Progenitor cell of endocrine pancreas (in vitro differentiated cells): Measurements from ENCODE around the gene CNNM1. TPM values are rescaled to one million over a fixed set of nuclear protein-coding genes. Genes with fewer than 3 reads are reported as not detected.

ENCODE experiments used
- DNase-seq: peaks from one replicate; pipeline ENCODE4 v3.0.0; 2021; ENCODE audit warnings: low spot score; ENCODE audit not compliant: unreplicated experiment
- H3K27ac Mint-ChIP-seq: 2 replicates; pipeline ENCODE4 v1.8.0; 2021; ENCODE audit warnings: mild to moderate bottlenecking, moderate library complexity, mixed read lengths
- H3K27me3 Mint-ChIP-seq: 2 replicates; pipeline ENCODE4 v1.8.0; 2021; ENCODE audit warnings: mixed read lengths
- H3K36me3 Mint-ChIP-seq: 2 replicates; pipeline ENCODE4 v1.8.0; 2022; ENCODE audit warnings: mixed read lengths; ENCODE audit not compliant: insufficient read depth
- H3K4me1 Mint-ChIP-seq: 2 replicates; pipeline ENCODE4 v1.8.0; 2021; ENCODE audit warnings: low read depth, mixed read lengths
- H3K4me3 Mint-ChIP-seq: 2 replicates; pipeline ENCODE4 v1.8.0; 2021; ENCODE audit warnings: low read depth, mild to moderate bottlenecking, moderate library complexity, mixed read lengths
- H3K9me3 Mint-ChIP-seq: 2 replicates; pipeline ENCODE4 v1.8.0; 2021; ENCODE audit warnings: low read depth, mixed read lengths
- total RNA-seq: library from RNA; stranded (reverse); gene quantifications from 2 replicates; pipeline ENCODE4 v1.2.1, GENCODE V29; 2021
- TF ChIP-seq, protein P1 (sequence below): fragments of 200-600 bp; sonication (generic); IDR thresholded peaks from one replicate; pipeline ENCODE4 v1.5.0; 2021; ENCODE audit warnings: antibody characterized with exemption, mild to moderate bottlenecking; ENCODE audit not compliant: unreplicated experiment

Gene CNNM1
- total RNA-seq, 1 donor from 2014 or later, result 0.38 TPM

DNA sequence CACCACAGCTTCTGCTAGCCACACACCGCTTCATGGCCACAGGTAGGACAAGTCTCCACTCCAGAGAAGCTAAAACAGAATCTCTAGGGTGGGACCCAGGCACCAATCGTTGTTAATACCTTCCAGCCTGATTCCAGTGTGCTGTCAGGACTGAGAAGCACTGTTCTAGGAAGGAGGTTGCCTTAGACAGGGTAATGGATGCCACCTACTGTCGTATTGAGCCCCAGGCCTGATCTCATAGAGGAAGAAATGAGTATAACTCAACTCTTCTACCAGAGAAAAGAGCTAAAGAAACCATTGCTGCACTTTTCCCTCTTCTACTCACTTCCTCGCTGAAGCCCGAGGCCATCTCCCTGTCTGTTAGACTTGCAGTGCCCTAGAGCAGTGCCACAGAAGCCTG lies 31.8 kb downstream of the CNNM1 start:
- Mint-ChIP-seq H3K4me1 (peaks cover 11% of the 10 kb centered on the region), H3K27ac (no peak overlapping the region), H3K36me3 (no peaks in the 10 kb centered on the region), H3K9me3 (no peaks in the 10 kb centered on the region), H3K4me3 (no peak overlapping the region), H3K27me3 (peaks cover 24% of the 10 kb centered on the region)
- TF ChIP-seq, protein P1, sequence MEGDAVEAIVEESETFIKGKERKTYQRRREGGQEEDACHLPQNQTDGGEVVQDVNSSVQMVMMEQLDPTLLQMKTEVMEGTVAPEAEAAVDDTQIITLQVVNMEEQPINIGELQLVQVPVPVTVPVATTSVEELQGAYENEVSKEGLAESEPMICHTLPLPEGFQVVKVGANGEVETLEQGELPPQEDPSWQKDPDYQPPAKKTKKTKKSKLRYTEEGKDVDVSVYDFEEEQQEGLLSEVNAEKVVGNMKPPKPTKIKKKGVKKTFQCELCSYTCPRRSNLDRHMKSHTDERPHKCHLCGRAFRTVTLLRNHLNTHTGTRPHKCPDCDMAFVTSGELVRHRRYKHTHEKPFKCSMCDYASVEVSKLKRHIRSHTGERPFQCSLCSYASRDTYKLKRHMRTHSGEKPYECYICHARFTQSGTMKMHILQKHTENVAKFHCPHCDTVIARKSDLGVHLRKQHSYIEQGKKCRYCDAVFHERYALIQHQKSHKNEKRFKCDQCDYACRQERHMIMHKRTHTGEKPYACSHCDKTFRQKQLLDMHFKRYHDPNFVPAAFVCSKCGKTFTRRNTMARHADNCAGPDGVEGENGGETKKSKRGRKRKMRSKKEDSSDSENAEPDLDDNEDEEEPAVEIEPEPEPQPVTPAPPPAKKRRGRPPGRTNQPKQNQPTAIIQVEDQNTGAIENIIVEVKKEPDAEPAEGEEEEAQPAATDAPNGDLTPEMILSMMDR, result no peak
- no peak for DNase-seq

DNA sequence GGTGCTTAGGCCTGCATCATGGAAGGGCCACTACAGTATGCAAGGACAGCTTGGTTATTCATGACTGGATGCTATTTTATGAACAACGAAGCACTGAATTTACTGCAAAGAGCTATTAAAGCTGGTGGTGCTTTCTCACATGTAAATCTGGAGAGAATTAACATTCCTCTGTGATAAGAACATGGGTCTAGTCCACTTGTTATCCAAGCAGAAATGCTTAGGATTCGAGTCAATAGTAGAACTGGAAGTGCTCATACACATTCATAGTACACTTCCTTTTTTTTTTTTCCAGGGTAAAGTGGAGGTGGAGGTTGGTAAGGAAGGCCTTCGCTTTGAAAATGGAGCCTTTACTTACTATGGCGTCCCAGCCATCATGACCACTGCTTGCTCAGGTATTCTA lies 35.0 kb downstream of the CNNM1 start:
- H3K27ac Mint-ChIP-seq, result no peak overlapping the region

DNA sequence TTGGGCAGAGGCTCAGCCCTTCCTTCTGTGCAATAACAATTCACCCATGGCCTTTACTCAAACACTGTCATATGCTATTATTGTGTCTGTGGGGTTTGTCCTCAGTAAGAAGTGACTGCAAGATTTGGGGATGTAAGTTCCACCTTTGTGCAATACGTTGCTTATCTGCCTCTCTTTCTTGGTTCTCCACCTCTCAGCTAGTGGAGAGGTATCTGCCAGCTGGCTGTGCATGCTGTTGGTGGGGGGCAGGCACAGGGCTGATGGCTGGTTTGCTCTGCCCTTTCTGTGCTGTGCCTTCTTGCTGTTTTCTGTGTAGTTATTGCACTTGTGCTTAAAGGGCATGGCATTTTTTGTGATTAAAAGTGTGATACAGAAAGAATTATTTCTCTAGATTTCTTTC lies 36.2 kb downstream of the CNNM1 start:
- H3K4me3 Mint-ChIP-seq, result no peak overlapping the region
- no peak overlapping the region for H3K27ac Mint-ChIP-seq
- H3K4me1 Mint-ChIP-seq, result peaks cover 2% of the 10 kb centered on the region
- no peak for DNase-seq
- no peaks in the 10 kb centered on the region for H3K9me3 Mint-ChIP-seq
- H3K36me3 Mint-ChIP-seq, result no peaks in the 10 kb centered on the region
- H3K27me3 Mint-ChIP-seq, result peaks cover 35% of the 10 kb centered on the region
- TF ChIP-seq, protein P1, result no peak

More for the DNA sequence above, 35.0 kb downstream of the CNNM1 start:
- Mint-ChIP-seq H3K36me3 (no peaks in the 10 kb centered on the region), H3K4me1 (peaks cover 2% of the 10 kb centered on the region), H3K9me3 (no peaks in the 10 kb centered on the region), H3K27me3 (peaks cover 31% of the 10 kb centered on the region), H3K4me3 (no peak overlapping the region)
- DNase-seq, result no peak
- TF ChIP-seq, protein P1, result no peak

DNA sequence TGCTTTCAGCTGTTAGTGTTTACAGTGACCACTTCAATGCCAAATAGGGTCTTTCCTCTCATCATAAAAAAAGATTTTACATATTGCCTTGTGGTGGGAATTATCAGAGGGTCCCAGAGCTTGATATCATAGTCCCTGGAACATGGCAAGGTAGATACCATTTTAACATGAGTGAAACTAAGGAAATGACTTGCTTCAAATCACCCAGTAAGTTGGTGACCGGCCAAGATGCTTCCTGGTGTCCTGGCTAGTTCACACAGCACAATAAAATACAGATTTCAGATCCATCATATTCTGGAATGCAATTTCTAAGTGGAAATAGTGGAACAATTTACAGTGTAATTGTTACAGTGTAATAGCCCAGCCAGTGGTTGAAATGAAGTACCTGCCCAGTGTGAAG lies 36.6 kb downstream of the CNNM1 start:
- H3K27ac Mint-ChIP-seq, result no peak overlapping the region
- H3K4me3 Mint-ChIP-seq, result no peak overlapping the region
- H3K27me3 Mint-ChIP-seq, result peaks cover 32% of the 10 kb centered on the region
- no peak for DNase-seq
- TF ChIP-seq, protein P1, result no peak
- no peaks in the 10 kb centered on the region for H3K9me3 Mint-ChIP-seq
- peaks cover 2% of the 10 kb centered on the region for H3K4me1 Mint-ChIP-seq
- H3K36me3 Mint-ChIP-seq, result no peaks in the 10 kb centered on the region

DNA sequence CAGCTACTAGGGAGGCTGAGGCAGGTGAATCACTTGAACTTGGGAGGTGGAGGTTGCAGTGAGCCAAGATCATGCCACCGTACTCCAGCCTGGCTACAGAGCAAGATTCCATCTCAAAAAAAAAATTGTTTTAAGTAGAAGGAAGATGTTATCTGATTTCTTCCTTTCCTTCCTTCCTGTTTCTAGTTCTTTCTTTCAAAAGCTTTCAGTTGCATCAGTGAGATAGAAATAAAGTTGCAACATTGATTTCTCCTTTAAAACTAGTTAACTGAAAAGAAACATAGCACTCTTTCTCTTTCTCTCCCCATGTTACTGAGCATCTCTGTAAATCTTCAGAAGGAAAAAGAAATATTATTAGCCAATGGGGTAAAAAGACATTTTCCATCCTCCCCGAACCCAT lies 37.5 kb downstream of the CNNM1 start:
- Mint-ChIP-seq H3K27me3 (peaks cover 36% of the 10 kb centered on the region), H3K36me3 (no peaks in the 10 kb centered on the region), H3K4me1 (peaks cover 2% of the 10 kb centered on the region), H3K27ac (no peak overlapping the region), H3K9me3 (no peaks in the 10 kb centered on the region), H3K4me3 (no peak overlapping the region)
- DNase-seq, result no peak
- TF ChIP-seq, protein P1, result no peak
